ENCODE results near the gene TMEM168. TPM values are rescaled to one million over a fixed set of nuclear protein-coding genes. Genes with fewer than 3 reads are reported as not detected.
"Not testable (repeated sequence)": the region's sequence is repeated elsewhere in the genome, so short reads cannot be mapped to it uniquely, and the experiment has no call there.

The TMEM168 gene
- total RNA-seq, 3 donors from 2014 or later: 23.4 to 36.7 (median 28.2) TPM

DNA sequence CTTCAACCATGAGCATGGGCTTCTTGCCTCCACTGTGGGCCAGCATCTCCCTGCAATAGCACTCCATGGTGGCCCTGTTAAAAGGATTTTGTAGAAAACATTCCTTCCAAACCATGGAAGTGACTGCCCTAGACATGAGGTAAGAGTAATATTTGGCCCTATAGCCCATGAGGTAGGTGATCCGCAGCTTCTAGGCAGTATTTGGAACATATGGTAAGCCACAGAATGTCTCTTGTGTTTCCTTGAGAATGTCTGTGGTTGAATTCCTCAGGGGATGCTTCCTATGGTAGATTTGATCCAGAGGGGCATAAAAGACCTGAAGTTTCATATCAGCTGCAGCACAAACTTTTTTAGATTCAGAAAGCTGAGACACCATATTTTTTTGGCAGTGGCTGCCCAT is 54.9 kb downstream of the TMEM168 start:
- Histone ChIP-seq H3K27me3 (no peaks in the 10 kb centered on the region), H3K4me1 (no peaks in the 10 kb centered on the region), H3K9me3 (peaks cover 23 to 40% of the 10 kb centered on the region in 2 donors), H3K4me3 (no peak overlapping the region), H3K27ac (no peak overlapping the region), H3K36me3 (no peaks in the 10 kb centered on the region)
- intact Hi-C loops (cut with DNase I; ENCODE audit: low total_unique reads): no loop called here
- no peak for DNase-seq (ENCODE audit: low spot score in 2 of 2)
- TF ChIP-seq, protein P1, sequence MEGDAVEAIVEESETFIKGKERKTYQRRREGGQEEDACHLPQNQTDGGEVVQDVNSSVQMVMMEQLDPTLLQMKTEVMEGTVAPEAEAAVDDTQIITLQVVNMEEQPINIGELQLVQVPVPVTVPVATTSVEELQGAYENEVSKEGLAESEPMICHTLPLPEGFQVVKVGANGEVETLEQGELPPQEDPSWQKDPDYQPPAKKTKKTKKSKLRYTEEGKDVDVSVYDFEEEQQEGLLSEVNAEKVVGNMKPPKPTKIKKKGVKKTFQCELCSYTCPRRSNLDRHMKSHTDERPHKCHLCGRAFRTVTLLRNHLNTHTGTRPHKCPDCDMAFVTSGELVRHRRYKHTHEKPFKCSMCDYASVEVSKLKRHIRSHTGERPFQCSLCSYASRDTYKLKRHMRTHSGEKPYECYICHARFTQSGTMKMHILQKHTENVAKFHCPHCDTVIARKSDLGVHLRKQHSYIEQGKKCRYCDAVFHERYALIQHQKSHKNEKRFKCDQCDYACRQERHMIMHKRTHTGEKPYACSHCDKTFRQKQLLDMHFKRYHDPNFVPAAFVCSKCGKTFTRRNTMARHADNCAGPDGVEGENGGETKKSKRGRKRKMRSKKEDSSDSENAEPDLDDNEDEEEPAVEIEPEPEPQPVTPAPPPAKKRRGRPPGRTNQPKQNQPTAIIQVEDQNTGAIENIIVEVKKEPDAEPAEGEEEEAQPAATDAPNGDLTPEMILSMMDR (IDR thresholded peaks at IDR 0.05): no peak
- no peak for TF ChIP-seq POLR2A (IDR thresholded peaks at IDR 0.05)
- TF ChIP-seq POLR2AphosphoS5 (IDR thresholded peaks at IDR 0.05): no peak

DNA sequence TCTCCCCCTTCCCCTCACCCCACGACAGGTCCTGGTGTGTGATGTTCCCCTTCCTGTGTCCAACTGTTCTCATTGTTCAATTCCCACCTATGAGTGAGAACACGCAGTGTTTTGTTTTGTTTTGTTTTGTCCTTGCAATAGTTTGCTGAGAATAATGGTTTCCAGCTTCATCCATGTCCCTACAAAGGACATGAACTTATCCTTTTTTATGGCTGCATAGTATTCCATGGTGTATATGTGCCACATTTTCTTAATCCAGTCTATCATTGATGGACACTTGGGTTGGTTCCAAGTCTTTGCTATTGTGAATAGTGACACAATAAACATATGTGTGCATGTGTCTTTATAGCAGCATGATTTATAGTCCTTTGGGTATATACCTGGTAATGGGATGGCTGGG is 58.9 kb downstream of the TMEM168 start:
- H3K36me3 ChIP-seq; DNase-seq (ENCODE audit: low spot score in 2 of 2); H3K4me3 ChIP-seq; H3K27ac ChIP-seq; intact Hi-C loops (cut with DNase I; ENCODE audit: low total_unique reads); H3K27me3 ChIP-seq; H3K4me1 ChIP-seq: not testable (repeated sequence)
- peaks cover 16 to 55% of the 10 kb centered on the region in 2 donors for H3K9me3 ChIP-seq

DNA sequence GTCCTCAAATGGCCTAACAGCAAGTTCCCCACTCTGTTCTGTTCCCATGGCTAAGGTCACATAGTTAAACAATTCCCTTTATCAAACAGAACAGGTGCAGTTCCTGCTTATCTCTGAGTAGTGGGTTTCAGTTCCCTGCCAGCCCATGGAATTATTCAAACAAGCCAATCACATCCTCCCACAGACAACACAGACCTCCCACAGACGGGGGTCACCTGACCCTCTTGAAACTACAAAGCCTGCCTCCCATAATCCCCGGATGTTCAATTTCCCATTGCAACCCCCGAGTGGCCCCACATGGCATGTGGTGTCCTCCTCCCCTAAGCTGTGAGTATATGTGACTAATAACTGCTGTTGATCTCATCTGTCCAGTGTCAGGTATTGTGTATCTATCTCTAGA is 64.1 kb downstream of the TMEM168 start:
- no peak overlapping the region for H3K27ac ChIP-seq
- peaks cover 0 to 29% of the 10 kb centered on the region in 2 donors for H3K9me3 ChIP-seq
- TF ChIP-seq POLR2A (IDR thresholded peaks at IDR 0.05): no peak
- no peak for TF ChIP-seq POLR2AphosphoS5 (IDR thresholded peaks at IDR 0.05)
- TF ChIP-seq, protein P1 (IDR thresholded peaks at IDR 0.05): no peak
- DNase-seq (ENCODE audit: low spot score in 2 of 2): no peak
- no peaks in the 10 kb centered on the region for H3K27me3 ChIP-seq
- intact Hi-C loops (cut with DNase I; ENCODE audit: low total_unique reads): no loop called here
- H3K4me3 ChIP-seq: no peak overlapping the region
- no peaks in the 10 kb centered on the region for H3K4me1 ChIP-seq
- H3K36me3 ChIP-seq: no peaks in the 10 kb centered on the region

DNA sequence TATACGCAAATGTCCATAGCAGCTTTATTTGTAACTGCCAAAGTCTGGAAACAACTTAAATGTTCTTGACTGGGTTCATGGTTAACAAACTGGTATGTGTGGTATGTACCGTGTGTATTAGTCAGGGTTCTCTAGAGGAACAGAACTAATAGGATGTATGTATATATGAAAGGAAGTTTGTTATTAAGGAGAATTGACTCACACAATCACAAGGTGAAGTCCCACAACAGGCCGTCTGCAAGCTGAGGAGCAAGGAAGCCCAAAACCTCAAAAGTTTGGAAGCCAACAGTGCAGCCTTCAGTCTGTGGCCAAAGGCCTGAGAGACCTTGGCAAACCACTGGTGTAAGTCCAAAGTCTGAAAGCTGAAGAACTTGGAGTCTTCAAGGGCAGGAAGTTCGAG is 66.8 kb downstream of the TMEM168 start:
- Histone ChIP-seq H3K27me3 (no peaks in the 10 kb centered on the region), H3K27ac (no peak overlapping the region), H3K36me3 (no peaks in the 10 kb centered on the region), H3K4me3 (no peak overlapping the region), H3K9me3 (peaks cover 0 to 3% of the 10 kb centered on the region in 2 donors), H3K4me1 (no peaks in the 10 kb centered on the region)
- no peak for DNase-seq (ENCODE audit: low spot score in 2 of 2)
- TF ChIP-seq, protein P1 (IDR thresholded peaks at IDR 0.05): no peak
- TF ChIP-seq POLR2A (IDR thresholded peaks at IDR 0.05) (no peak), POLR2AphosphoS5 (IDR thresholded peaks at IDR 0.05) (no peak)
- intact Hi-C loops (cut with DNase I; ENCODE audit: low total_unique reads): no loop called here

DNA sequence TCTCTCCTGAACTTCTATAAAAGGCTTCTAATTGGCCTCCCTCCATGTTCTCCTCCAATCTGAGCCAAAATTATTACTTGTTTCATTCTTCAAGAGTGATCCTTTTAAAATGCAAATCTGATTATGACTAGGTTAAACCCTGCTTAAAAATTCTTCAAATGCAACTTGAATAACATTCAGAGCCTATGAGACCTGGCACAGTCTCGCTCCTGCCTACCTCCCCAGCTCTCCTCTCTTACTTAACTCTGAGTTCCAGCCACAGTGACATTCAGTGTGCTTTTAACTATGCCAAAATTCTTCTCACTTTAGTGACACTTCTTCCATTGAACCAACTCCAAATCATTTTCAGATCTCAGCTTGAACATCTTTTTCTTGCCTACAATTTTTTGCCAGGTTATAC is 68.8 kb downstream of the TMEM168 start:
- Histone ChIP-seq H3K36me3 (no peaks in the 10 kb centered on the region), H3K27ac (no peak overlapping the region), H3K4me1 (no peaks in the 10 kb centered on the region), H3K9me3 (peaks cover 0 to 4% of the 10 kb centered on the region in 2 donors), H3K27me3 (no peaks in the 10 kb centered on the region), H3K4me3 (no peak overlapping the region)
- DNase-seq (ENCODE audit: low spot score in 2 of 2): no peak
- intact Hi-C loops (cut with DNase I; ENCODE audit: low total_unique reads): no loop called here
- TF ChIP-seq POLR2A (IDR thresholded peaks at IDR 0.05) (no peak), POLR2AphosphoS5 (IDR thresholded peaks at IDR 0.05) (no peak)
- TF ChIP-seq, protein P1 (IDR thresholded peaks at IDR 0.05): no peak

DNA sequence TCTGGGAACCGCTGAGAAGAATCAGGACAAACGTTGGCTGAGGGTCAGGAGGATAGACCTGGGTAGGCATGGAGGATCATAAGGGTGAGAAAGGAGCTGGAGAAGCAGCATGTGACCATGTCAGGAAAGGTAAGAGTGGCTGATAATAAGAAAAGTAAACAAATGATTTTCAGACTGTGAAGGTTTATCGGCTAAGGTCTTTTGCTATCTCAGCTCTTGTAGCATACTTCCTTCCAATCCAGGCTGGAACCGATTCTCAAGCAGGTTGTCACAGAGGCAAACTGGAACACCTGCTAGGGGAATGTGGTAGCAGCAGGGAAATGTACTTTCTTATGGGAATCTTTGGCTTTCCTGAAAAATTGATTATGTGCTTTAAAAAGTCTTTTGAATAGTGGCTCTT is 74.7 kb downstream of the TMEM168 start:
- no peak for DNase-seq (ENCODE audit: low spot score in 2 of 2)
- Histone ChIP-seq H3K4me1 (no peaks in the 10 kb centered on the region), H3K9me3 (peaks cover 0 to 4% of the 10 kb centered on the region in 2 donors), H3K4me3 (no peak overlapping the region), H3K27me3 (no peaks in the 10 kb centered on the region), H3K36me3 (no peaks in the 10 kb centered on the region), H3K27ac (no peak overlapping the region)
- TF ChIP-seq POLR2AphosphoS5 (IDR thresholded peaks at IDR 0.05) (no peak), POLR2A (IDR thresholded peaks at IDR 0.05) (no peak)
- TF ChIP-seq, protein P1 (IDR thresholded peaks at IDR 0.05): no peak
- intact Hi-C loops (cut with DNase I; ENCODE audit: low total_unique reads): no loop called here

Data from breast epithelium (tissue), 4 donors.